Esophagus muscularis mucosa (tissue), 3 donors: ENCODE measurements around the gene ERMAP.

ENCODE experiments used
- CTCF ChIP-seq, 3 experiments: fragments of 200-600 bp in 2 of 3; fragments of 450-650 bp in 1 of 3; sonication (generic) in 2 of 3; IDR thresholded peaks; one replicate each; pipeline ENCODE4 v1.5.1; 2017 to 2019; ENCODE audit warnings: antibody characterized with exemption in 3 of 3, mild to moderate bottlenecking in 2 of 3, moderate library complexity in 1 of 3
- POLR2A ChIP-seq: fragments of 450-650 bp; IDR thresholded peaks from one replicate; pipeline ENCODE4 v1.6.1; 2017; ENCODE audit warnings: antibody characterized with exemption, moderate library complexity, mild to moderate bottlenecking, low read depth

- TF ChIP-seq CTCF (IDR thresholded peaks at IDR 0.05) (no peak), POLR2A (no peak)
Measured at GRCh38 chr1:42845193-42845592, 28.3 kb downstream of the ERMAP start.
